HFFc6 (cell line): ENCODE measurements around the gene SAMD13. TPM values are rescaled to one million over a fixed set of nuclear protein-coding genes. Genes with fewer than 3 reads are reported as not detected.

Experiments
- DNase-seq: peaks from one replicate; pipeline ENCODE4 v3.0.0-alpha.2; 2018
- H3K27ac Mint-ChIP-seq: 2 replicates; pipeline ENCODE4 v1.8.0; 2020; ENCODE audit warnings: mild to moderate bottlenecking, mixed read lengths
- H3K27me3 Mint-ChIP-seq: 2 replicates; pipeline ENCODE4 v1.8.0; 2021; ENCODE audit warnings: mild to moderate bottlenecking, moderate library complexity, mixed read lengths; ENCODE audit not compliant: insufficient read depth
- H3K36me3 Mint-ChIP-seq: 2 replicates; pipeline ENCODE4 v1.8.0; 2021; ENCODE audit warnings: low read depth, mixed read lengths
- H3K4me1 Mint-ChIP-seq: 2 replicates; pipeline ENCODE4 v1.8.0; 2020; ENCODE audit warnings: low read depth, mixed read lengths
- H3K4me3 Mint-ChIP-seq: 2 replicates; pipeline ENCODE4 v1.8.0; 2020; ENCODE audit warnings: mild to moderate bottlenecking, moderate library complexity, mixed read lengths
- H3K9me3 Mint-ChIP-seq: 2 replicates; pipeline ENCODE4 v1.8.0; 2020; ENCODE audit warnings: mild to moderate bottlenecking, mixed read lengths
- total RNA-seq, 6 experiments: library from RNA; stranded (reverse); fragmentation: NEBNext Ultra II Directional; extraction: Animal tissue kit (Norgen Biotek cat#: 25700); gene quantifications; 2 replicates in 1 of 6; 3 replicates in 5 of 6; pipeline ENCODE4 v1.2.3, GENCODE V29; 2021
- TF ChIP-seq, protein P1 (sequence below): fragments of 200-600 bp; sonication (generic); IDR thresholded peaks from 2 replicates; pipeline ENCODE4 v1.5.0; 2021; ENCODE audit warnings: antibody characterized with exemption, mild to moderate bottlenecking

The SAMD13 gene
- total RNA-seq, 6 experiments from 2014 or later: 0.36 to 1.1 (median 0.45) TPM

GRCh38 chr1:84293766-84294165 is 7.7 kb upstream of the SAMD13 start:
- no peak overlapping the region for H3K27ac Mint-ChIP-seq
- H3K4me3 Mint-ChIP-seq: no peak overlapping the region
- H3K4me1 Mint-ChIP-seq: peaks cover 34% of the 10 kb centered on the region
- TF ChIP-seq, protein P1, sequence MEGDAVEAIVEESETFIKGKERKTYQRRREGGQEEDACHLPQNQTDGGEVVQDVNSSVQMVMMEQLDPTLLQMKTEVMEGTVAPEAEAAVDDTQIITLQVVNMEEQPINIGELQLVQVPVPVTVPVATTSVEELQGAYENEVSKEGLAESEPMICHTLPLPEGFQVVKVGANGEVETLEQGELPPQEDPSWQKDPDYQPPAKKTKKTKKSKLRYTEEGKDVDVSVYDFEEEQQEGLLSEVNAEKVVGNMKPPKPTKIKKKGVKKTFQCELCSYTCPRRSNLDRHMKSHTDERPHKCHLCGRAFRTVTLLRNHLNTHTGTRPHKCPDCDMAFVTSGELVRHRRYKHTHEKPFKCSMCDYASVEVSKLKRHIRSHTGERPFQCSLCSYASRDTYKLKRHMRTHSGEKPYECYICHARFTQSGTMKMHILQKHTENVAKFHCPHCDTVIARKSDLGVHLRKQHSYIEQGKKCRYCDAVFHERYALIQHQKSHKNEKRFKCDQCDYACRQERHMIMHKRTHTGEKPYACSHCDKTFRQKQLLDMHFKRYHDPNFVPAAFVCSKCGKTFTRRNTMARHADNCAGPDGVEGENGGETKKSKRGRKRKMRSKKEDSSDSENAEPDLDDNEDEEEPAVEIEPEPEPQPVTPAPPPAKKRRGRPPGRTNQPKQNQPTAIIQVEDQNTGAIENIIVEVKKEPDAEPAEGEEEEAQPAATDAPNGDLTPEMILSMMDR: no peak
- peaks cover 2% of the 10 kb centered on the region for H3K27me3 Mint-ChIP-seq
- H3K36me3 Mint-ChIP-seq: peaks cover 23% of the 10 kb centered on the region
- peaks cover 6% of the 10 kb centered on the region for H3K9me3 Mint-ChIP-seq
- DNase-seq: no peak

- Mint-ChIP-seq H3K36me3 (peaks cover 15% of the 10 kb centered on the region), H3K27ac (no peak overlapping the region), H3K27me3 (peaks cover 2% of the 10 kb centered on the region), H3K9me3 (no peaks in the 10 kb centered on the region), H3K4me3 (no peak overlapping the region), H3K4me1 (peaks cover 42% of the 10 kb centered on the region)
- DNase-seq: no peak
- TF ChIP-seq, protein P1: no peak
These were observed 6.8 kb upstream of the SAMD13 start for GRCh38 chr1:84294751-84295150.

DNA sequence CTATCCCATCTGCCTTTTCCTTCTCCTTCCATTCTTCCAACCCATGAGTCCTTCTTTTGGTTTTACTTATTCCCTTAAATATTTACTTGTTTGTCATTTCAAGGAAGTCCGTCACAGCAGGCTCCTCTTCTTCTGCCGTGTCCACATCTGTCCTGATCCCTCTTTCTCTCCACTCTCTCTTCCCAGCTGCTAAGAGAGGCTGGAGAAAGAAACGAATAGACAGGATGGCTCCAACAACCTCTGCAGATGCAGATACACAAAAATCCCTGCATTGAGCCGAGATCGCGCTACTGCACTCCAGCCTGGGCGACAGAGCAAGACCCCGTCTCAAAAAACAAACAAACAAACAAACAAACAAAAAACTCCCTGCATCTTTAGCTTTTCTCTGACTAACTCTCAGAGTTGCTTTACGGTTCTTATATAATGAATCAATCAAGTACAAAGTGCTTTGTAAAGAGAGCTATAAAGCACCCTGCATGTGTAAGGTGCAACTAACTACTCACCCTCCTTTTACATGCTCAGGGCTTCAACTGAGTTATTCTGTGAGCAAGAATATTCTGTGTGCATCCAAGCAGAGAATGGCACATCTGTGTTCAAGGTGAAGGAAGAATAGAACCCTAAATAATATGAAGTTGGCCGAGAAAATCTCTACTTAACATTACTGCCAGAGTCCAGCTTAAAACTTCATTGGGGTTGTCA is 3.8 kb upstream of the SAMD13 start:
- Mint-ChIP-seq H3K27me3 (no peaks in the 10 kb centered on the region; the same call in none of the 2 replicates), H3K36me3 (peaks cover 15% of the 10 kb centered on the region), H3K4me3 (peak overlapping the region; percentile 89), H3K4me1 (peaks cover 59% of the 10 kb centered on the region), H3K27ac (peak overlapping the region; percentile 89), H3K9me3 (no peaks in the 10 kb centered on the region)
- no peak for DNase-seq
- TF ChIP-seq, protein P1: no peak

- no peak for DNase-seq
These were observed 3.2 kb upstream of the SAMD13 start for GRCh38 chr1:84298328-84298683.

GRCh38 chr1:84298684-84299535 is 2.6 kb upstream of the SAMD13 start:
- no peaks in the 10 kb centered on the region; the same call in 1 of the 2 replicates for H3K27me3 Mint-ChIP-seq
- TF ChIP-seq, protein P1: no peak
- H3K4me1 Mint-ChIP-seq: peaks cover 71% of the 10 kb centered on the region
- peak overlapping the region; percentile 89 for H3K27ac Mint-ChIP-seq
- peaks cover 15% of the 10 kb centered on the region for H3K36me3 Mint-ChIP-seq
- peak overlapping the region; percentile 89 for H3K4me3 Mint-ChIP-seq
- no peaks in the 10 kb centered on the region for H3K9me3 Mint-ChIP-seq
- DNase-seq: no peak

More at GRCh38 chr1:84298328-84298683, 3.2 kb upstream of the SAMD13 start:
- peak overlapping the region; percentile 89 for H3K27ac Mint-ChIP-seq
- H3K9me3 Mint-ChIP-seq: no peaks in the 10 kb centered on the region
- H3K36me3 Mint-ChIP-seq: peaks cover 15% of the 10 kb centered on the region
- H3K4me1 Mint-ChIP-seq: peaks cover 65% of the 10 kb centered on the region
- H3K27me3 Mint-ChIP-seq: no peaks in the 10 kb centered on the region; the same call in 1 of the 2 replicates
- TF ChIP-seq, protein P1: no peak
- peak overlapping the region; percentile 89 for H3K4me3 Mint-ChIP-seq
